ENCODE measurements around the gene ST6GALNAC5. TPM values are rescaled to one million over a fixed set of nuclear protein-coding genes. Genes with fewer than 3 reads are reported as not detected.

Gene ST6GALNAC5
- total and polyA plus RNA-seq, 2 donors (not counting 3 experiments of a cell fraction or from before 2014, with no cell fraction given), result not detected

- POLR2A ChIA-PET, result no interaction called here
- intact Hi-C loops (cut with micrococcal nuclease) (no loop called here), dilution Hi-C loops (cut with MboI; ENCODE audit: extremely low pct_ligation_motif_present, low sequenced_read_pairs) (no loop called here)
- DNase-seq (ENCODE audit: low read depth, low spot score) (no peak), FAIRE-seq (no peak)
- CTCF ChIA-PET, result no interaction called here
- no peaks in the 10 kb centered on the region for H3K27me3 ChIP-seq (ENCODE audit: control insufficient read depth in 2 of 2, insufficient read depth in 2 of 2, low read length in 2 of 2)
- no peak for TF ChIP-seq GATA2 (IDR thresholded peaks at IDR 0.05; ENCODE audit: insufficient read depth, insufficient read length, low read depth, low read length)
- TF ChIP-seq FOS (IDR thresholded peaks at IDR 0.05; ENCODE audit: borderline replicate concordance, insufficient read depth, low read length), result no peak
- TF ChIP-seq MAX (IDR thresholded peaks at IDR 0.05; ENCODE audit: insufficient read depth, insufficient read length), result no peak
- no peak for TF ChIP-seq CTCF (IDR thresholded peaks at IDR 0.05; ENCODE audit: extremely low read depth in 1 of 2, insufficient read depth in 1 of 2, low read depth in 1 of 2, low read length in 2 of 2)
- no peak for TF ChIP-seq POLR2AphosphoS5 (IDR thresholded peaks at IDR 0.05; ENCODE audit: insufficient read depth, low read depth, low read length)
- TF ChIP-seq EZH2 (IDR thresholded peaks at IDR 0.05; ENCODE audit: borderline replicate concordance, low read depth, low read length, severe bottlenecking), result no peak
- TF ChIP-seq POLR2A (IDR thresholded peaks at IDR 0.05; ENCODE audit: low read depth, low read length), result no peak
- no peak for TF ChIP-seq JUN (IDR thresholded peaks at IDR 0.05; ENCODE audit: borderline replicate concordance, insufficient read depth, insufficient read length, low read depth)
- no peak for TF ChIP-seq MYC (IDR thresholded peaks at IDR 0.05; ENCODE audit: low read depth, low read length)
- H2AFZ ChIP-seq (ENCODE audit: low read depth, low read length), result no peak overlapping the region
- H3K79me2 ChIP-seq (ENCODE audit: control insufficient read depth, insufficient read depth, low read length), result no peaks in the 10 kb centered on the region
- no peaks in the 10 kb centered on the region for H4K20me1 ChIP-seq (replicated peaks; ENCODE audit: control insufficient read depth, extremely low read depth, insufficient read depth, low read length)
- no peaks in the 10 kb centered on the region for H3K36me3 ChIP-seq (ENCODE audit: control insufficient read depth in 2 of 2, extremely low read depth in 1 of 2, insufficient read depth in 2 of 2, low read length in 2 of 2)
- no peaks in the 10 kb centered on the region for H3K9me3 ChIP-seq (replicated peaks; ENCODE audit: control insufficient read depth, insufficient read depth, low read length)
- H3K9me1 ChIP-seq (replicated peaks; ENCODE audit: control insufficient read depth, extremely low read depth, insufficient read depth, low read length), result no peaks in the 10 kb centered on the region
- H3K4me3 ChIP-seq (replicated peaks in 1 of 3; ENCODE audit: insufficient read depth in 1 of 3, low read depth in 1 of 3, low read length in 3 of 3), result no peak overlapping the region
- no peak overlapping the region for H3K4me2 ChIP-seq (ENCODE audit: insufficient read depth, low read length)
- H3K4me1 ChIP-seq (ENCODE audit: control insufficient read depth, extremely low read depth, insufficient read depth, low read length), result no peaks in the 10 kb centered on the region
- H3K9ac ChIP-seq (replicated peaks; ENCODE audit: extremely low read depth, insufficient read depth, low read length), result no peak overlapping the region
- H3K27ac ChIP-seq (ENCODE audit: insufficient read depth, low read depth, low read length), result no peak overlapping the region
- BruUV-seq (replicated peaks), result no TSS peak
Measured at GRCh38 chr1:76957961-76958360, 90.7 kb downstream of the ST6GALNAC5 start.

All from endothelial cell of umbilical vein (primary cell).